ENCODE data around the gene ITPR1.

DNA sequence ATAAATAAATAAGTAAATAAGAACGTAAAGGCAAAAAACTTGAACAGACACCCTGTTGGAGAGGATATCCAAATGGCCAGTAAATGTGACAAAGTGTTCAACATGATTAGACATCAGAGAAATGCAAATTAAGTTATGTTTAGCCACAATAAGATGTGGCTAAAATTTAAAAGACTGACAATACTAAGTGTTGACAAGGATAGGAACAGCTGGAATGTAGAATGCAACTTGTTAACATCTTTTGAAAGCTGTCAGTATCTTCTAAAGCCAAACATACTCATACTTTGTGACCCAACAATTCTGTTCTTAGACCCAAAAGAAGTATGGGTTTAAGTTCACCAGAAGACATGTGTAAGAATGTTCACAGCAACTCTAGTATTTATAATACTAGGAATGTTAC is 197.1 kb downstream of the ITPR1 start:
- TF ChIP-seq POLR2AphosphoS5 (IDR thresholded peaks at IDR 0.05; ENCODE audit: low read depth, low read length) (no peak), SIN3A (IDR thresholded peaks at IDR 0.05; ENCODE audit: borderline replicate concordance, insufficient read depth, low read length) (no peak)

All from PFSK-1 (cell line).